GM12873 (cell line): ENCODE measurements around the gene HCCS.

Experiments
- CTCF ChIP-seq: IDR thresholded peaks from 2 replicates; pipeline ENCODE4 v1.5.1; 2012; ENCODE audit warnings: low read depth, mild to moderate bottlenecking, moderate library complexity, low read length, control low read depth; ENCODE audit not compliant: insufficient read depth; ENCODE audit errors: missing control alignments

Gene HCCS

GRCh38 chrX:11138498-11139390, 27.6 kb downstream of the HCCS start:
- no peak for TF ChIP-seq CTCF

- TF ChIP-seq CTCF = peak; percentile 69
These were observed 33.0 kb downstream of the HCCS start for GRCh38 chrX:11143931-11144678.

GRCh38 chrX:11146411-11146810, 35.3 kb downstream of the HCCS start:
- no peak for TF ChIP-seq CTCF

GRCh38 chrX:11148401-11148800, 37.3 kb downstream of the HCCS start:
- TF ChIP-seq CTCF = no peak

- TF ChIP-seq CTCF = no peak
These were observed 40.8 kb downstream of the HCCS start for GRCh38 chrX:11151799-11152559.

GRCh38 chrX:11159149-11159548, 48.0 kb downstream of the HCCS start:
- TF ChIP-seq CTCF = no peak

GRCh38 chrX:11164433-11164832, 53.3 kb downstream of the HCCS start:
- no peak for TF ChIP-seq CTCF
